Activated CD4-positive, alpha-beta memory T cell treated with anti-CD3 and anti-CD28 coated beads for 36 hours (primary cell): Measurements from ENCODE around the gene GABRA4. TPM values are rescaled to one million over a fixed set of nuclear protein-coding genes. Genes with fewer than 3 reads are reported as not detected.

Experiments used
- CTCF ChIA-PET: fragments of 350-600 bp; sonication (Branson Sonifier 250); formaldehyde crosslinking; loops from one replicate; lab custom pipeline; 2021; ENCODE audit warnings: antibody characterized with exemption, inconsistent platforms; lab: Charles Lee
- POLR2A ChIA-PET: fragments of 350-600 bp; sonication (Branson Sonifier 250); formaldehyde crosslinking; loops from one replicate; lab custom pipeline; 2021; ENCODE audit warnings: antibody characterized with exemption; lab: Charles Lee
- DNase-seq: peaks from one replicate; pipeline ENCODE4 v3.0.0-alpha.2; 2020
- H3K27ac Mint-ChIP-seq: one replicate; pipeline ENCODE4 v1.8.0; 2021; ENCODE audit warnings: mixed read lengths
- H3K27me3 Mint-ChIP-seq: one replicate; pipeline ENCODE4 v1.8.0; 2021; ENCODE audit warnings: mixed read lengths
- H3K36me3 Mint-ChIP-seq: one replicate; pipeline ENCODE4 v1.8.0; 2021; ENCODE audit warnings: mixed read lengths
- H3K4me1 Mint-ChIP-seq: one replicate; pipeline ENCODE4 v1.8.0; 2021; ENCODE audit warnings: low read depth, mixed read lengths
- H3K4me3 Mint-ChIP-seq: one replicate; pipeline ENCODE4 v1.8.0; 2021; ENCODE audit warnings: mild to moderate bottlenecking, mixed read lengths
- H3K9me3 Mint-ChIP-seq: one replicate; pipeline ENCODE4 v1.8.0; 2021; ENCODE audit warnings: mixed read lengths
- intact Hi-C: fragments of 100-400 bp; cut with micrococcal nuclease; formaldehyde crosslinking; loops from one replicate; pipeline ENCODE4 v1.15.1; 2023
- total RNA-seq, 2 experiments: library from RNA; stranded (reverse); gene quantifications; one replicate each; pipeline ENCODE4 v1.2.3, GENCODE V29; 2021

GABRA4 gene
- not detected for total RNA-seq

- H3K27ac Mint-ChIP-seq, result no peak within 1 kb of the TSS
- H3K4me3 Mint-ChIP-seq, result peak within 1 kb of the TSS; percentile 9
- intact Hi-C loops, result no loop called here
- ChIA-PET POLR2A (no interaction called here), CTCF (no interaction called here)
- no peaks in the 10 kb centered on the region for H3K9me3 Mint-ChIP-seq
- H3K4me1 Mint-ChIP-seq, result peaks cover 19% of the 10 kb centered on the region
- no peak for DNase-seq
- no peaks in the 10 kb centered on the region for H3K36me3 Mint-ChIP-seq
- peaks cover 40% of the 10 kb centered on the region for H3K27me3 Mint-ChIP-seq
Observed at GRCh38 chr4:46993075-46994006, at the start of gene GABRA4. Gene GABRA4 (minus strand): TSS chr4:46993581. CDS start chr4:46993424, 157 bp downstream.

GRCh38 chr4:47040828-47041227 is 47.4 kb upstream of the GABRA4 start:
- no peak overlapping the region for H3K27ac Mint-ChIP-seq
- H3K4me1 Mint-ChIP-seq, result no peaks in the 10 kb centered on the region
- CTCF ChIA-PET, result interaction anchor here (0.8 kb wide), 1 partner anchor 342 kb away, joined by 3 read pairs; no protein-coding TSS in a partner anchor
- no peaks in the 10 kb centered on the region for H3K36me3 Mint-ChIP-seq
- peaks cover 11% of the 10 kb centered on the region for H3K27me3 Mint-ChIP-seq
- no peak overlapping the region for H3K4me3 Mint-ChIP-seq
- intact Hi-C loops, result no loop called here
- POLR2A ChIA-PET, result no interaction called here
- no peaks in the 10 kb centered on the region for H3K9me3 Mint-ChIP-seq
- DNase-seq, result no peak

GRCh38 chr4:47038263-47038662 is 44.9 kb upstream of the GABRA4 start:
- Mint-ChIP-seq H3K9me3 (no peaks in the 10 kb centered on the region), H3K36me3 (no peaks in the 10 kb centered on the region), H3K27ac (no peak overlapping the region), H3K4me1 (no peaks in the 10 kb centered on the region), H3K4me3 (no peak overlapping the region), H3K27me3 (peaks cover 7% of the 10 kb centered on the region)
- CTCF ChIA-PET, result no interaction called here
- POLR2A ChIA-PET, result no interaction called here
- intact Hi-C loops, result no loop called here
- no peak for DNase-seq

GRCh38 chr4:47032405-47033106 is 39.2 kb upstream of the GABRA4 start:
- ChIA-PET CTCF (no interaction called here), POLR2A (no interaction called here)
- intact Hi-C loops, result loop anchor here (1.0 to 5.0 kb wide), 3 partner anchors 100 to 350 kb away; no protein-coding TSS in a partner anchor
- DNase-seq, result peak; percentile 63
- Mint-ChIP-seq H3K4me1 (peaks cover 15% of the 10 kb centered on the region), H3K4me3 (peak overlapping the region; percentile 23), H3K27me3 (peaks cover 29% of the 10 kb centered on the region), H3K9me3 (no peaks in the 10 kb centered on the region), H3K36me3 (no peaks in the 10 kb centered on the region), H3K27ac (no peak overlapping the region)

GRCh38 chr4:47031751-47032404 is 38.5 kb upstream of the GABRA4 start:
- H3K4me3 Mint-ChIP-seq, result peak overlapping the region; percentile 47
- POLR2A ChIA-PET, result no interaction called here
- intact Hi-C loops, result loop anchor here (1.0 to 5.0 kb wide), 3 partner anchors 100 to 350 kb away; no protein-coding TSS in a partner anchor
- H3K9me3 Mint-ChIP-seq, result no peaks in the 10 kb centered on the region
- peaks cover 29% of the 10 kb centered on the region for H3K27me3 Mint-ChIP-seq
- CTCF ChIA-PET, result no interaction called here
- peak; percentile 17 for DNase-seq
- H3K36me3 Mint-ChIP-seq, result no peaks in the 10 kb centered on the region
- peaks cover 15% of the 10 kb centered on the region for H3K4me1 Mint-ChIP-seq
- H3K27ac Mint-ChIP-seq, result no peak overlapping the region

- DNase-seq, result peak; percentile 22
- no peak within 1 kb of the TSS for H3K27ac Mint-ChIP-seq
- H3K27me3 Mint-ChIP-seq, result peaks cover 29% of the 10 kb centered on the region
- no peaks in the 10 kb centered on the region for H3K36me3 Mint-ChIP-seq
- H3K4me1 Mint-ChIP-seq, result peaks cover 15% of the 10 kb centered on the region
- no peaks in the 10 kb centered on the region for H3K9me3 Mint-ChIP-seq
- peak within 1 kb of the TSS; percentile 47 for H3K4me3 Mint-ChIP-seq
- ChIA-PET CTCF (no interaction called here), POLR2A (no interaction called here)
- intact Hi-C loops, result loop anchor here (5.0 kb wide), 1 partner anchor 351 kb away; no protein-coding TSS in a partner anchor
Observed at GRCh38 chr4:47031011-47031678, 37.8 kb upstream of the GABRA4 start, which contains the start of gene GABRB1. Gene GABRB1 (plus strand): TSS chr4:47031567.

GRCh38 chr4:47017494-47017893 is 24.1 kb upstream of the GABRA4 start:
- Mint-ChIP-seq H3K27ac (no peak overlapping the region), H3K4me3 (no peak overlapping the region), H3K4me1 (no peaks in the 10 kb centered on the region), H3K9me3 (no peaks in the 10 kb centered on the region), H3K27me3 (peaks cover 3% of the 10 kb centered on the region), H3K36me3 (no peaks in the 10 kb centered on the region)
- DNase-seq, result no peak
- POLR2A ChIA-PET, result no interaction called here
- intact Hi-C loops, result loop anchor here (10.0 kb wide), 1 partner anchor 447 kb away; the partner anchor contains the start of gene COMMD8
- CTCF ChIA-PET, result interaction anchor here (0.6 kb wide), 1 partner anchor 336 kb away, joined by 3 read pairs; no protein-coding TSS in a partner anchor

- Mint-ChIP-seq H3K9me3 (no peaks in the 10 kb centered on the region), H3K27me3 (peaks cover 3% of the 10 kb centered on the region), H3K36me3 (no peaks in the 10 kb centered on the region), H3K4me1 (no peaks in the 10 kb centered on the region), H3K27ac (no peak overlapping the region), H3K4me3 (no peak overlapping the region)
- POLR2A ChIA-PET, result no interaction called here
- intact Hi-C loops, result loop anchor here (10.0 kb wide), 1 partner anchor 448 kb away; the partner anchor contains the start of gene COMMD8
- CTCF ChIA-PET, result interaction anchor here (0.6 kb wide), 1 partner anchor 336 kb away, joined by 3 read pairs; no protein-coding TSS in a partner anchor
- DNase-seq, result no peak
Observed at GRCh38 chr4:47017081-47017480, 23.7 kb upstream of the GABRA4 start.

GRCh38 chr4:47013373-47013772 is 20.0 kb upstream of the GABRA4 start:
- Mint-ChIP-seq H3K27me3 (no peaks in the 10 kb centered on the region), H3K27ac (no peak overlapping the region), H3K4me1 (peaks cover 13% of the 10 kb centered on the region), H3K4me3 (no peak overlapping the region), H3K36me3 (peaks cover 1% of the 10 kb centered on the region), H3K9me3 (peaks cover 3% of the 10 kb centered on the region)
- intact Hi-C loops, result loop anchor here (10.0 kb wide), 1 partner anchor 451 kb away; the partner anchor contains the start of gene COMMD8
- POLR2A ChIA-PET, result interaction anchor here (0.7 kb wide), 1 partner anchor 108 kb away, joined by 3 read pairs; no protein-coding TSS in a partner anchor
- CTCF ChIA-PET, result no interaction called here
- DNase-seq, result no peak

- Mint-ChIP-seq H3K36me3 (peaks cover 1% of the 10 kb centered on the region), H3K27me3 (no peaks in the 10 kb centered on the region), H3K4me3 (no peak overlapping the region), H3K4me1 (peaks cover 13% of the 10 kb centered on the region), H3K9me3 (peaks cover 3% of the 10 kb centered on the region), H3K27ac (no peak overlapping the region)
- intact Hi-C loops, result loop anchor here (10.0 kb wide), 1 partner anchor 452 kb away; the partner anchor contains the start of gene COMMD8
- DNase-seq, result no peak
- POLR2A ChIA-PET, result no interaction called here
- CTCF ChIA-PET, result no interaction called here
Observed at GRCh38 chr4:47012676-47013075, 19.3 kb upstream of the GABRA4 start.

GRCh38 chr4:47010912-47011446 is 17.6 kb upstream of the GABRA4 start:
- no peak overlapping the region for H3K4me3 Mint-ChIP-seq

More at GRCh38 chr4:47010912-47011446, 17.6 kb upstream of the GABRA4 start:
- intact Hi-C loops, result loop anchor here (10.0 kb wide), 1 partner anchor 454 kb away; the partner anchor contains the start of gene COMMD8
- POLR2A ChIA-PET, result interaction anchor here (0.6 kb wide), 1 partner anchor 35 kb away, joined by 3 read pairs; no protein-coding TSS in a partner anchor
- Mint-ChIP-seq H3K36me3 (peaks cover 1% of the 10 kb centered on the region), H3K9me3 (peaks cover 3% of the 10 kb centered on the region), H3K27me3 (no peaks in the 10 kb centered on the region), H3K27ac (no peak overlapping the region), H3K4me1 (peaks cover 13% of the 10 kb centered on the region)
- DNase-seq, result no peak
- CTCF ChIA-PET, result no interaction called here
